Measurements from ENCODE around the gene TANC2. TPM values are rescaled to one million over a fixed set of nuclear protein-coding genes. Genes with fewer than 3 reads are reported as not detected.

Gene TANC2
- 29.9 and 32.7 TPM in 2 replicates for total RNA-seq (2022)
- Bru-seq, nascent RNA: percentile 70 among the genes with signal in this experiment
- percentile 54 among the genes with signal in this experiment for BruChase-seq, experiment 1, labeled RNA remaining after a 6-hour chase
- percentile 53 among the genes with signal in this experiment for BruChase-seq, experiment 2, labeled RNA remaining after a 2-hour chase
- long read RNA-seq, partial matches to known transcripts: 0 of 7 reads
- long read RNA-seq, other reads (novel, unspliced or antisense): 7 of 7 reads

GRCh38 chr17:62965686-62966425 is at the start of gene TANC2:
Gene TANC2, plus strand, starts transcription at chr17:62966235. Its CDS starts 43,325 bp downstream, at chr17:63009560.
- peak within 1 kb of the TSS; percentile 89 for H3K4me3 Mint-ChIP-seq (ENCODE audit: low read depth, unreplicated experiment)
- H3K4me1 Mint-ChIP-seq (ENCODE audit: low read depth, unreplicated experiment): peaks cover 27% of the 10 kb centered on the region
- no peaks in the 10 kb centered on the region for H3K27me3 Mint-ChIP-seq (ENCODE audit: unreplicated experiment)
- DNase-seq: peak; percentile 62
- H3K36me3 Mint-ChIP-seq (ENCODE audit: insufficient read depth, unreplicated experiment): peaks cover 25% of the 10 kb centered on the region
- no TSS peak for BruUV-seq (replicated peaks)
- peak within 1 kb of the TSS; percentile 47 for H3K27ac Mint-ChIP-seq (ENCODE audit: unreplicated experiment)
- intact Hi-C loops (cut with micrococcal nuclease; ENCODE audit: unreplicated experiment): loop anchor here (5.0 to 10.0 kb wide), 3 partner anchors 71 to 174 kb away; no protein-coding TSS in a partner anchor
- CTCF ChIA-PET: no interaction called here
- no peaks in the 10 kb centered on the region for H3K9me3 Mint-ChIP-seq (ENCODE audit: low read depth, unreplicated experiment)
- no peak for TF ChIP-seq CTCF (IDR thresholded peaks at IDR 0.05; ENCODE audit: unreplicated experiment)

DNA sequence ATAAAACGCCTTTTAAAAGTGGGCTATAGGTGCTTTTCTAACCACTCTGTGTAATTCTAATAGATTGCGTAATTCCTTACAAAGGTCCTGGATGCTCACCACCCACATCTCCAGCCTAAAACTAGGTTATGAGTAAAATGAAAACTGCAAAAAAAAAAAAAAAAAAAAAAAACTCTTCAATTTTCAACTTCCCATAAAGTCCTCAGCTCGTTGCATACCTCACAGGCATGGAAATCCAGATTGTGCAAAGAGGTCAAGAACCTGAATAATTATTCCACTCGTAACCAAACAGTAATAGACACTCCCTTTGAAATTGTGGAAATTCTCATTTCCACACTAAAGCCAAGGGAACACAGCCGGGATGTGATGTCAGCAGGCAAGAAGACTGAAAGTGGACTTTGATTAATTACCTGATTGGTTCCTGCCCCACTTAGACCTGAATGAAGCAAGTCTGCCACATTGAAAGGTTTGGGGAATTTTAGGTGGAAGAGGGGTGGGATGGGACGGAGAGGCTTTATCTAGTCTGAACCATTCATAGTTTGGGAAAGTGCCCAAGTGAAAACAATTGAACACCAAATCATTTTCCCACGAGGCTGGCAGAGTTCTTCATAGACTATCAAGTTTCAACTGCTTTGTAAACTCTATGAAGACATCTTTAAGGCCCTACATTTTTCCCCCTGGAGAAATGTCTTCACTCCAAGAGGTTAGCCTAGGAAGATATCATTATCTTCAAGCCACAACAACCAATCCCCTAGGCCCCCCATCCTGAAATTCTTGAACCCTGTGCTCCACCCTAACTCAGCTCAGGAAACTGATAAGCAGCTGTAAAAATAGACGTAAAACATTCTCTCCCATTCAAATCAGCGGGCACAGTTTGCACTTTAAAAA is 49.1 kb upstream of the TANC2 start:
- H3K27ac Mint-ChIP-seq (ENCODE audit: unreplicated experiment): no peak overlapping the region
- no peaks in the 10 kb centered on the region for H3K27me3 Mint-ChIP-seq (ENCODE audit: unreplicated experiment)
- no peak overlapping the region for H3K4me3 Mint-ChIP-seq (ENCODE audit: low read depth, unreplicated experiment)
- H3K4me1 Mint-ChIP-seq (ENCODE audit: low read depth, unreplicated experiment): no peaks in the 10 kb centered on the region
- no peak for DNase-seq
- BruUV-seq (replicated peaks): no TSS peak
- intact Hi-C loops (cut with micrococcal nuclease; ENCODE audit: unreplicated experiment): no loop called here
- CTCF ChIA-PET: no interaction called here
- H3K9me3 Mint-ChIP-seq (ENCODE audit: low read depth, unreplicated experiment): peaks cover 3% of the 10 kb centered on the region
- TF ChIP-seq CTCF (IDR thresholded peaks at IDR 0.05; ENCODE audit: unreplicated experiment): no peak
- H3K36me3 Mint-ChIP-seq (ENCODE audit: insufficient read depth, unreplicated experiment): no peaks in the 10 kb centered on the region

- no peaks in the 10 kb centered on the region for H3K27me3 Mint-ChIP-seq (ENCODE audit: unreplicated experiment)
- H3K9me3 Mint-ChIP-seq (ENCODE audit: low read depth, unreplicated experiment): no peaks in the 10 kb centered on the region
- no peak for DNase-seq
- intact Hi-C loops (cut with micrococcal nuclease; ENCODE audit: unreplicated experiment): no loop called here
- no peak for TF ChIP-seq CTCF (IDR thresholded peaks at IDR 0.05; ENCODE audit: unreplicated experiment)
- H3K4me1 Mint-ChIP-seq (ENCODE audit: low read depth, unreplicated experiment): peaks cover 10% of the 10 kb centered on the region
- H3K4me3 Mint-ChIP-seq (ENCODE audit: low read depth, unreplicated experiment): no peak overlapping the region
- no peaks in the 10 kb centered on the region for H3K36me3 Mint-ChIP-seq (ENCODE audit: insufficient read depth, unreplicated experiment)
- no peak overlapping the region for H3K27ac Mint-ChIP-seq (ENCODE audit: unreplicated experiment)
- BruUV-seq (replicated peaks): no TSS peak
- CTCF ChIA-PET: no interaction called here
Measured at GRCh38 chr17:62919388-62919787, 46.6 kb upstream of the TANC2 start.

DNA sequence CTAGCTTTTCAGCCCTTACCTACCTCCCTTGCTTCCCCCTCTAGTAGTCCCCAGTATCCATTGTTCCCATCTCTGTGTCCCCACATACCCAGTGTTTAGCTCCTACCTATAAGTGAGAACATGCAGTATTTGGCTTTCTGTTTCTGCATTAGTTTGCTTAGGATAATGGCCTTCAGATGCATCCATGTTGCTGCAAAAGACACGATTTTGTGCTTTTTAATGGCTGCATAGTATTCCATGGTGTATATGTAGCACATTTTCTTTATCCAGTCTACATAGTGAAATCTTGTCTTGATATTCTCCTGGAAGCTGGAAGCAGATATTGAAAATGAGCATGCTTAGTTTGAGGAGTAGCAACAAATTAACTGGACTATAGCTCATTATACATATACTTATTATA is 45.7 kb upstream of the TANC2 start:
- Mint-ChIP-seq H3K4me3 (ENCODE audit: low read depth, unreplicated experiment) (no peak overlapping the region), H3K36me3 (ENCODE audit: insufficient read depth, unreplicated experiment) (no peaks in the 10 kb centered on the region), H3K27me3 (ENCODE audit: unreplicated experiment) (no peaks in the 10 kb centered on the region), H3K4me1 (ENCODE audit: low read depth, unreplicated experiment) (peaks cover 10% of the 10 kb centered on the region), H3K9me3 (ENCODE audit: low read depth, unreplicated experiment) (no peaks in the 10 kb centered on the region), H3K27ac (ENCODE audit: unreplicated experiment) (no peak overlapping the region)
- CTCF ChIA-PET: no interaction called here
- intact Hi-C loops (cut with micrococcal nuclease; ENCODE audit: unreplicated experiment): no loop called here
- no peak for DNase-seq
- TF ChIP-seq CTCF (IDR thresholded peaks at IDR 0.05; ENCODE audit: unreplicated experiment): no peak
- no TSS peak for BruUV-seq (replicated peaks)

Data from Calu3 (cell line).